Frontal cortex (tissue), 4 donors: ENCODE measurements around the gene ACKR2. TPM values are rescaled to one million over a fixed set of nuclear protein-coding genes. Genes with fewer than 3 reads are reported as not detected.

Experiments used
- DNase-seq, 2 donors: peaks; one replicate each; pipeline ENCODE4 v3.0.0; 2012; ENCODE audit warnings: low spot score in 2 of 2
- FAIRE-seq: peaks from 2 replicates; lab custom pipeline; 2012; peaks lifted over from hg19 to GRCh38; lab: Jason Lieb, UNC
- small RNA-seq: library from RNA; depleted of rRNA; stranded (forward); fragments of <200 nt; gene quantifications from one replicate; pipeline ENCODE3, GENCODE V24; 2014
- total RNA-seq: library from RNA; depleted of rRNA; stranded (reverse); fragments of >200 nt; gene quantifications from one replicate; pipeline ENCODE4 v1.2.3, GENCODE V29; 2014
- donor health status: control.
- donor health status: control.
- donor health status: control.

ACKR2 gene
- total RNA-seq, 1 donor from 2014 or later = not detected

- no peak for DNase-seq
- FAIRE-seq = no peak
Observed at GRCh38 chr3:42908675-42909074, 99.4 kb downstream of the ACKR2 start.

GRCh38 chr3:42911551-42911950 is 102.3 kb downstream of the ACKR2 start:
- FAIRE-seq = no peak

GRCh38 chr3:42914771-42915515 is 105.7 kb downstream of the ACKR2 start:
- DNase-seq = no peak
- FAIRE-seq = no peak

More at GRCh38 chr3:42911551-42911950, 102.3 kb downstream of the ACKR2 start:
- DNase-seq = no peak

Small RNA genes within 50 kb of the gene (small RNA-seq; reads per million reads assigned to genes)
- gene CCDC13 = not detected

Other genes starting within 250 kb of the ACKR2 start
- 64.4 TPM for gene SEC22C, start 227.5 kb upstream of the ACKR2 start, total RNA-seq
- gene SS18L2, start 218.6 kb upstream of the ACKR2 start, total RNA-seq = 35.1 TPM
- 110 TPM for gene NKTR, start 208.8 kb upstream of the ACKR2 start, total RNA-seq
- gene ZBTB47, start 155.7 kb upstream of the ACKR2 start, total RNA-seq = 19.6 TPM
- gene KLHL40, start 123.9 kb upstream of the ACKR2 start, total RNA-seq = 0.41 TPM
- not detected for gene HHATL, start 106.6 kb upstream of the ACKR2 start, total RNA-seq
- 2.4 TPM for gene CCDC13, start 36.2 kb upstream of the ACKR2 start, total RNA-seq
- 127 TPM for gene HIGD1A, start 5.0 kb upstream of the ACKR2 start, total RNA-seq
- gene CYP8B1, start 66.4 kb downstream of the ACKR2 start, total RNA-seq = not detected
- gene ZNF662, start 96.7 kb downstream of the ACKR2 start, total RNA-seq = 16.7 TPM
- 4.5 TPM for gene GASK1A, start 169.9 kb downstream of the ACKR2 start, total RNA-seq